Measurements from ENCODE around the gene CSGALNACT2. TPM values are rescaled to one million over a fixed set of nuclear protein-coding genes. Genes with fewer than 3 reads are reported as not detected.

The CSGALNACT2 gene
- total and polyA plus RNA-seq, 10 of the 15 experiments (the other 5 are each of a cell fraction or from before 2014, with no cell fraction given) = 2.5 to 12.6 (median 8.7) TPM

GRCh38 chr10:43100366-43100765, 37.9 kb upstream of the CSGALNACT2 start (continued):
- TF ChIP-seq NFIC (IDR thresholded peaks at IDR 0.05; ENCODE audit: low read depth, low read length) = no peak
- no peak for TF ChIP-seq CREM (IDR thresholded peaks at IDR 0.05; ENCODE audit: low read depth)
- TF ChIP-seq IKZF1 (conservative IDR thresholded peaks at IDR 0.05) = no peak
- no peak for TF ChIP-seq BACH1 (IDR thresholded peaks at IDR 0.05; ENCODE audit: borderline replicate concordance)
- no peak for TF ChIP-seq NFYA (IDR thresholded peaks at IDR 0.05; ENCODE audit: borderline replicate concordance, low read depth, low read length)

DNA sequence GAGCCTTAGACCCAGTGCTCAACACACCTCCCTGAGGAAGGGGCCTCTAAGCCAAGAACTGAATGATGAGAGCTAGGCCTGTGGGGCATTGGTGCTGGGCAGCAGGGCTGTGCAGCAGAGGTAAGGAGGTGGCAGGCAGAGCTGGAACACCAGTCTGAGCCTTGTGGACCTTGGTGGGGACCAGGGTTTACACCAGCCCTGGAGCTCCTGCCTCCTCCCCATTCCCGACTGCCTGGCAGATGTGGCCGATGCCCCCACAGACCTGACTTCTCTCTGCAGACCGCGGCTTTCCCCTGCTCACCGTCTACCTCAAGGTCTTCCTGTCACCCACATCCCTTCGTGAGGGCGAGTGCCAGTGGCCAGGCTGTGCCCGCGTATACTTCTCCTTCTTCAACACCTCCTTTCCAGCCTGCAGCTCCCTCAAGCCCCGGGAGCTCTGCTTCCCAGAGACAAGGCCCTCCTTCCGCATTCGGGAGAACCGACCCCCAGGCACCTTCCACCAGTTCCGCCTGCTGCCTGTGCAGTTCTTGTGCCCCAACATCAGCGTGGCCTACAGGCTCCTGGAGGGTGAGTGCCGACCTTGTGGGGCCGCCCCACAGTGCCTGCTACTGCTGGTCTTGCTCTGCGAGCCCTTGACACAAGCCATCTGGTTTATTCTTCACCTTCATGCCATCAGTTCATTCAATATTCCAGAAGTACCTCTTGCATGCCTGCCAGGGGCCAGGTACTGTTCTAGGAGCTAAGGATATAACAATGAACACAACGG, 36.0 kb upstream of the CSGALNACT2 start:
- ATAC-seq (no peak), FAIRE-seq (no peak), DNase-seq (ENCODE audit: low read depth, low spot score) (no peak)
- ChIA-PET RAD21 (ENCODE audit: unreplicated experiment) (no interaction called here), POLR2A (no interaction called here), SMC1A (ENCODE audit: uncharacterized antibody, unreplicated experiment) (no interaction called here), CTCF (no interaction called here)
- H3K4me2 ChIP-seq (ENCODE audit: control insufficient read depth, insufficient read depth) = no peak overlapping the region
- no peak overlapping the region for H3K9ac ChIP-seq (ENCODE audit: control insufficient read depth, insufficient read depth, low read length)
- H3K4me3 ChIP-seq = no peak overlapping the region
- no peaks in the 10 kb centered on the region for H3K79me2 ChIP-seq (ENCODE audit: control insufficient read depth, insufficient read depth, low read length)
- intact Hi-C loops (cut with micrococcal nuclease; ENCODE audit: unreplicated experiment) = loop anchor here (10.0 kb wide), 1 partner anchor 307 kb away; no protein-coding TSS in a partner anchor
- peaks cover 8% of the 10 kb centered on the region for H3K4me1 ChIP-seq (ENCODE audit: control insufficient read depth, insufficient read depth, low read length)
- no TSS peak for BruUV-seq (replicated peaks)
- H2AFZ ChIP-seq (ENCODE audit: control insufficient read depth, low read depth, low read length) = no peak overlapping the region
- 46% methylated on average over 19 of the region's 19 CpGs for WGBS (ENCODE audit: insufficient coverage, insufficient replicate concordance, low lambda C conversion rate, missing lambda C conversion rate)
- no peak overlapping the region for H3K27ac ChIP-seq (ENCODE audit: control insufficient read depth, insufficient read depth)
- no peaks in the 10 kb centered on the region for H3K36me3 ChIP-seq (ENCODE audit: control insufficient read depth in 2 of 2, insufficient read depth in 2 of 2, low read length in 1 of 2)
- in situ Hi-C loops (cut with MboI) = loop anchor here (25.0 kb wide), 2 partner anchors 90 to 915 kb away; no protein-coding TSS in a partner anchor
- no peak for TF ChIP-seq ASH2L (IDR thresholded peaks at IDR 0.05; ENCODE audit: borderline replicate concordance, low read depth)
- no peak for TF ChIP-seq POU2F2 (IDR thresholded peaks at IDR 0.05; ENCODE audit: borderline replicate concordance, low read depth, low read length)
- no peak for TF ChIP-seq ZNF384 (IDR thresholded peaks at IDR 0.05; ENCODE audit: borderline replicate concordance, low read depth, low read length)
- TF ChIP-seq SUPT20H (IDR thresholded peaks at IDR 0.05; ENCODE audit: borderline replicate concordance, control insufficient read depth, low read depth, low read length) = no peak
- TF ChIP-seq ZSCAN29 (IDR thresholded peaks at IDR 0.05) = no peak
- no peak for TF ChIP-seq KLF5 (IDR thresholded peaks at IDR 0.05; ENCODE audit: partially characterized antibody)
- TF ChIP-seq HDGF (IDR thresholded peaks at IDR 0.05) = no peak
- TF ChIP-seq HCFC1 (IDR thresholded peaks at IDR 0.05; ENCODE audit: low read length) = no peak
- no peak for TF ChIP-seq BCL11A (IDR thresholded peaks at IDR 0.05; ENCODE audit: low read depth, low read length)
- TF ChIP-seq SMC3 (IDR thresholded peaks at IDR 0.05; ENCODE audit: borderline replicate concordance, low read length) = no peak
- no peak for TF ChIP-seq ZNF592 (IDR thresholded peaks at IDR 0.05)
- no peak for TF ChIP-seq IRF3 (IDR thresholded peaks at IDR 0.05)
- no peak for TF ChIP-seq ZNF24 (IDR thresholded peaks at IDR 0.05)
- no peaks in the 10 kb centered on the region for H3K9me3 ChIP-seq (replicated peaks; ENCODE audit: control insufficient read depth, insufficient read depth, low read length)
- H4K20me1 ChIP-seq (ENCODE audit: control insufficient read depth, insufficient read depth) = no peaks in the 10 kb centered on the region; the same call in 1 of the 2 replicates
- peaks cover 4 to 5% of the 10 kb centered on the region in 2 experiments; a peak in 3 of 4 replicates for H3K27me3 ChIP-seq (replicated peaks in 1 of 2; ENCODE audit: control insufficient read depth in 2 of 2, insufficient read depth in 2 of 2, low read length in 1 of 2)
